Central memory CD8-positive, alpha-beta T cell (primary cell): ENCODE data around the gene FDX1.

Experiments used
- ATAC-seq: fragments of 150-1000 bp; cut with Tn5 transposase; replicated peaks from 2 replicates; pipeline ENCODE4 v1.10.0; 2022; ENCODE audit warnings: mild to moderate bottlenecking, moderate FRiP score, moderate number of reproducible peaks; ENCODE audit not compliant: poor library complexity, severe bottlenecking; ENCODE audit errors: extremely low read depth
- DNase-seq, 2 donors: peaks; one replicate each; pipeline ENCODE4 v3.0.0; 2021; ENCODE audit warnings: low spot score in 2 of 2
- H3K27ac Mint-ChIP-seq: one replicate; pipeline ENCODE4 v1.8.0; 2022; ENCODE audit warnings: low read depth, mild to moderate bottlenecking, moderate library complexity, mixed read lengths
- H3K27me3 Mint-ChIP-seq: one replicate; pipeline ENCODE4 v1.8.0; 2022; ENCODE audit warnings: mixed read lengths
- H3K36me3 Mint-ChIP-seq: one replicate; pipeline ENCODE4 v1.8.0; 2022; ENCODE audit warnings: mild to moderate bottlenecking, moderate library complexity, mixed read lengths; ENCODE audit not compliant: insufficient read depth
- H3K4me1 Mint-ChIP-seq: one replicate; pipeline ENCODE4 v1.8.0; 2022; ENCODE audit warnings: mixed read lengths
- H3K4me3 Mint-ChIP-seq: one replicate; pipeline ENCODE4 v1.8.0; 2022; ENCODE audit warnings: mild to moderate bottlenecking, moderate library complexity, mixed read lengths
- H3K9me3 Mint-ChIP-seq: one replicate; pipeline ENCODE4 v1.8.0; 2022; ENCODE audit warnings: mixed read lengths

FDX1 gene

DNA sequence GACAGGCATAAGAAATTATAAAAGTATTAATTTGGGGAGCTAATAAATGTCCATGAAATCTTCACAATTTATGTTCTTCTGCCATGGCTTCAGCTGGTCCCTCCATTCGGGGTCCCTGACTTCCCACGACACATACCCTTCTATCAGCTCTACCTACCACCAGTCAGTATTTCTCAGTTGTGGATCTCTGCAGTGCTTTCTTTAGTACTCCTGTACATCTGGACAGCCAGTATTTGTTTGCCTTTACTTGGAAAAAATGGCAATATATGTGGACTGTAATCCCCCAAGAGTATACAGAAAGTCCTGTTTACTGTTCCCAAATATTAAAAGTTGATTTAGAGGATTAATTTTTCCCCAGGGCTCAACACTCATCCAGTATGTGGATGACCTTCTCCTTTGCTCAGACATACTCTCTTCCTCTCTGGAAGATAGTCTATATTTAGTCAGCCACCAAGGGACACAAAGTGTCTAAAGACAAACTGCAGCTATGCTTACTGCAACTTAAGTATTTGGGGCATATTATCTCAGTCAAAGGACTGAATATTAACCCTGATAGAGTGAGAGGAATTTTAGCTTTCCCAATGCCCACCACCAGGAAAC is 7.3 kb upstream of the FDX1 start:
- ATAC-seq (no peak), DNase-seq (no peak)
- H3K4me3 Mint-ChIP-seq = no peak overlapping the region
- no peak overlapping the region for H3K27ac Mint-ChIP-seq
- H3K9me3 Mint-ChIP-seq = peaks cover 5% of the 10 kb centered on the region
- no peaks in the 10 kb centered on the region for H3K36me3 Mint-ChIP-seq
- H3K27me3 Mint-ChIP-seq = no peaks in the 10 kb centered on the region
- H3K4me1 Mint-ChIP-seq = no peaks in the 10 kb centered on the region

DNA sequence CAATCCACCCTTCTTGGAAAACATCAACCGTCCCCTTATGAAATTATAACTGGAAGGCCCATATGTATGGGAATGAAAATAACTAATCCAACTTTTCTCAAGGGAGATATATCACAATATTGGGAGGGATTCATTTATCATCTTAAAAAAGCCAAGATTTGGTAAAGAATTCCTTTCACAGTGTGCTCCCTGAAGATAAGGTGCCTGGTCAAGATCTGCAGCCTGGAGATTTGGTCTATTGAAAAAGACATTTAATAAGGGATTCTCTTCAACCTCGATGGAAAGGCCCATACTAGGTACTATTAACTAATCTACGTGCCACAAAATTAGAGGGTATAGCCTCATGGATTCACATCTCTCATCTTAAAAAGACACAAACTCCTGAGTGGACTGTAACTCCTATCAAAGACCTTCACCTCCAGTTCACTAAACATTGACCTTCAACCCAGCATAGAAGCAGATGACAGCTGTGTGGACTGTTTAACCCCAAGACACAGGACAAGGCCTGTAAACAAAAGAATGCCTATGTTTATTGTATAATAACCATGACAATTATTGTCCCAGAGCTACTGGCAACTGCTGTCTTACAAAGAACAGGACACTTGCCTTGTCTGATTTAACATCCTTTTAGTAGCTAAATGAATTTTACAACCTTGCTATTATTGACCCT is 4.8 kb upstream of the FDX1 start:
- ATAC-seq (no peak), DNase-seq (no peak)
- no peak overlapping the region for H3K27ac Mint-ChIP-seq
- peaks cover 2% of the 10 kb centered on the region for H3K36me3 Mint-ChIP-seq
- H3K9me3 Mint-ChIP-seq = peaks cover 5% of the 10 kb centered on the region
- H3K27me3 Mint-ChIP-seq = no peaks in the 10 kb centered on the region
- H3K4me1 Mint-ChIP-seq = peaks cover 9% of the 10 kb centered on the region
- H3K4me3 Mint-ChIP-seq = no peak overlapping the region

DNA sequence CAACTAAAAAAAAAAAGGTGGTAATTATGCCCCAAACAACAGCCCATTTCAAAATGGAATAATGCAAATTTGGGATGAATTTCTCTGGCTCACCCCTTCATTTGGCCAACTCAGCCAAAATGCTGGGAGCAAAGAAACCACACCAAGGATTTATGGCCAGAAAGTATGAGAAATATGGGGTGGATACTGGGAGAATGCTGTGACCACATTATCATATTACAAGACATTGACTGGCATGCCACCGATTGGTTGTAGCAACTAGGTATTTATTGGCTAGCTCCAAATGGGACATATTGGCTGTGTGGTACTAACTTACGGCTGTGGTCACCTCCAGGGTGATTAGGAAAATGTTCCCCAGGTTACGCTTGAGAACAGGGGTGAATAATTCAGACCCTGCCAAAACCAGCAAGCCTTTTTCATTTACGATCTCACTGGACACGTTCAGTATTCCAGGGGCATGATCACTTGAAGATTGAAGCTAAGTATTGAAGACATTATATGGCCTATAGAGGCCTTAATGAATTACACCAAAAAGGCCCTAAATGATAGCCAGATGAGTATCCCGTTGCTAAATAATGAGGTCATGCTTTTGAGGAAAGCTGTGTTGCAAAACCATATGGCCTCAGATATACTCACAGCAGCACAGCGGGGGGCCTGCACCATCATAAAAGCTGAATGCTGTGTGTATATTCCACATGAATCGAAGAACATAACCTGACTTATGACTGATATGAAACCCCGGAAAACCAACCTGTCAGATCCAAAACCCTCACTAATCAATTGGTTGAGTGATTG is 3.8 kb upstream of the FDX1 start:
- Mint-ChIP-seq H3K27ac (no peak overlapping the region), H3K9me3 (peaks cover 5% of the 10 kb centered on the region), H3K4me3 (no peak overlapping the region), H3K4me1 (peaks cover 15% of the 10 kb centered on the region), H3K27me3 (no peaks in the 10 kb centered on the region), H3K36me3 (peaks cover 5% of the 10 kb centered on the region)
- no peak for DNase-seq
- no peak for ATAC-seq

DNA sequence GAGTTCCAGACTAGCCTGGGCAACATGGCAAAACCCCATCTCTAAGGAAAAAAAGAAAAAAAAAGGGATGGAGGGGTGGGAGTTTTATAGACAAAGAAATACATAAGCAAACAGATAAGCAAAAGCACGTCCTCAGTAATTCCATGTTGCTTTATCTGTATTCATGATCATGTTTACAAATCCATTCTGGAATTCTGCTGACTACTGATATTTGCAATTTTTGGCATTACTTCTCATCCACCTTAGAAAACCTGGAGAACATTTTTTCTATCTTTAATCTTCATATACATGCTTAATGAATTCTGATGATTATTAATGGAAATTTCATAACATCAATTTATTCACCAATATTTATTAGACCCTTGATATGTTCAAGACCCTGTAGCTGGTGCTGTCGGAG is 1.7 kb upstream of the FDX1 start:
- Mint-ChIP-seq H3K36me3 (peaks cover 9% of the 10 kb centered on the region), H3K27ac (no peak overlapping the region), H3K27me3 (no peaks in the 10 kb centered on the region), H3K9me3 (no peaks in the 10 kb centered on the region), H3K4me3 (no peak overlapping the region), H3K4me1 (peaks cover 36% of the 10 kb centered on the region)
- ATAC-seq (no peak), DNase-seq (no peak)

DNA sequence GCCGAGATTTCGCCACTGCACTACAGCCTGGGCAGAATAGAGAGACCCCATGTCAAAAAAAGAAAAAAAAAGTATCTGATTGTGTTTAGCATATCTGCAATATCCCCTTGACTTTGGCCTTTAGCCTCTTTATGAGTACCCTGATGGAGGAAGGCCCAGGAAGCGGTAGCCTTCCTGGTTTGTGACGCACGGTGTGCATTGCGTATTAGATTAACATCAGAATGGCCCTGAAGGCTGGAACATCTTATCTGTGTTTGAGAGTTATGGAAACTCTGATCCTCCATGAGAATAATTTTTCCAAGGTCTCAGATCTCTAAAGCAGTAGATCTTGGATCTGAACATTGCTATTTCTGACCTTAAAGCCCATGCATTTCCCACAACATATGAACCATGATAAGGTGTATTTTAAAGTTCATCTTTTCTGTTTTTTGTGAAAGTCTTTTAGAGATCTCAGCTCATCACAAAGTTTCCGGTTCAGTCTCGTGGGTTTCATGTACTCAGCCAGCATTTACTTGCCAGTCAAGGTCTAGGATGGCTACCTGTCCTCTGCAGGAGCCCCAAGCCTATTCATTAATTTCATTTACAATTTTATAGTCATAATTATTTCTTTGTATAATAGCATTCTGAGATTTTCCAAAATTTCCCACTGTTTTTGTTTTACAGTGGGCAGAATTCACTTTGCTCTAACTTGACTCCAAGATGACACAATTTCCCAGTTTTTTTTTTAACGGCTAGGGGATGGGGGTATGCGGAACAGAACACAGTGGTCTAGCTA is 605 bp upstream of the FDX1 start:
- Mint-ChIP-seq H3K27me3 (no peaks in the 10 kb centered on the region), H3K9me3 (no peaks in the 10 kb centered on the region), H3K4me1 (peaks cover 47% of the 10 kb centered on the region), H3K27ac (peak overlapping the region; percentile 51), H3K36me3 (peaks cover 9% of the 10 kb centered on the region), H3K4me3 (peak overlapping the region; percentile 99)
- DNase-seq (no peak), ATAC-seq (no peak)

DNA sequence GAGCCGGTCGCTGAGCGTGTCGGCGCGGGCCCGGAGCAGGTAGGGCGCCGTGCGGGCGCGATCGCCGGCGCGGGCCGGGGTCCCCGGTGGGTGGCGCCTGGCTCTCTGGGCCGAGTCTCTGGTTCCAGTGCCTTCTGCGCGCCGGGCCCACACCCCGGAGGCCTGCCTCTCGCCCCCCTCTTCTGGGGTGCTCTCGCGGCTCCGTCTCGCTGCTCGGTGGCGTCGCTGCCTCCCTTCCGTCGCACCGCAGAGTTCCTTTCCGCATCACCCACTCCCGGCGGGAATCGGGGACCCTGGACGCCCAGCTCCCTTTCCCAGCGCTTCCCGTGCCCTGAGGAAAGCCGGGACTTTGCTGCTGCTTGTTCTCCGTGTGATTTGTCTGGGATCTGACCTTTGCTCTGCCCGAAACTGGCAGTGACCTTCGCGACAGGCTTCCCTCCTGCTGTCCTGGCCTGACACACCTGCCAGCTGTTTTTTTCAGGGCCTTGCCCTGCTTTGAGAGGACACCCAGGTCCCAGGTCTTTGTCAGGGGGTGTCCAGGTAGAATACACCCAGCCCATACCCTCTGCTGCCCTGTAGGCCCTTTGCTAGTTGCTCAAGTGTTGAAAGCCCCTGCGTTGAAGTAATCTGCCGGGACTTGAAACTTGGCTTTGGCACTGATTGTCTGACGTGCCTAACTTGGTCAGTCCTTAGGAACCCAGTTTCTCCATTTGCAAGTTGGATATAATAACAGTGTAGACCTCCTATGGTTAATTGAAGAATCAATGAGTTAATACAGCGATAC is 711 bp downstream of the FDX1 start:
- DNase-seq = peak; percentile 20 to 27
- H3K4me1 Mint-ChIP-seq = peaks cover 52% of the 10 kb centered on the region

DNA sequence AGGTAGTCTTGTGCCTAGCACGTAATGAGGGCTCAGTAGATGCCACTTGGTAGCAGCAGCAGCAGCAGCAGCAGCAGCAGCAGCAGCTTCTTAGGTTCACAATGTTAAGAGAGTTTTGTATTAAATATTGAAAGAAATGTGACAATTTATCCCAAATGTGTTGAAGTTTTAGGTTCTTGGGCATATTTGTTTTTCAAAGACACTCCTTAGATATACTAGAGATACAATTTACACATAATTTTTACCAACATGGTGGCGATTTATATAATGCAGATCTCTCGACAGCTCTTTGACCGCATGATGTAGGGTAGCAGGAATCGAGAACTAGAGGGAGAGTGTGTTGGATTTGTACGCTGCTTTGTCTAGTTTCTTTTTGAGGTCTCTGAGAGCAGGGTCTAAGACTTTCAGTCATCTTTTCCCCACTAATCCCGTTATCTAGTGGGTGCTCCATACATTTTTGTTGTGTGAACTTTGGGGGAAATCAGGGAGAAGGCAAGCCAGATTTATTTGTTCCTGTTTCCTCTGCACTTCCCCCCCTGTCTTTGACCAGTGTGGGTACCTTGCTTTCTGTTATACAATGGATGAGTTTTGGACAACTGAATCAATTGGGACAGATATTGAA is 1.4 kb downstream of the FDX1 start:
- peak; percentile 11 for ATAC-seq
- Mint-ChIP-seq H3K9me3 (no peaks in the 10 kb centered on the region), H3K27me3 (no peaks in the 10 kb centered on the region), H3K36me3 (peaks cover 9% of the 10 kb centered on the region), H3K27ac (peak overlapping the region; percentile 99), H3K4me3 (peak overlapping the region; percentile 99), H3K4me1 (peaks cover 52% of the 10 kb centered on the region)
- no peak for DNase-seq

More for the DNA sequence above, 711 bp downstream of the FDX1 start:
- Mint-ChIP-seq H3K9me3 (no peaks in the 10 kb centered on the region), H3K36me3 (peaks cover 9% of the 10 kb centered on the region), H3K27me3 (no peaks in the 10 kb centered on the region), H3K27ac (peak overlapping the region; percentile 99), H3K4me3 (peak overlapping the region; percentile 99)
- peak; percentile 47 for ATAC-seq

DNA sequence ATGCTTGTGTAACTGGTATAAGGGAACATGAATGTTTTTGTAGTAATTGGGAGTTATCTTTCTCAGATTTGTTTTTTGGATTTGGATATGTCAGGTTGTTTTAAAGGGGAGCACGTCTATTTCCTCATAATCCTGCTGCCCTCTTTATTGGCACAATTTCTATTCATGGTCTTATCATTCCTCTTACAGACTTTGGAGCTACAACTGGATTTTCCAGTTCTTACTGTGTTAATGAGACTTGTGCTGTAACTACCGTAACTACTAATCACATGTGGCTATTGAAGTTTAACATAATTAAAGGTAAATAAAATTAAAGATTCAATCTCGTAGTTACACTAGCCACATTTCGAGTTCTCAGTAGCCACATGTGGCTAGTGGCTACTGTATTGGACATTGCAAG is 1.9 kb downstream of the FDX1 start:
- Mint-ChIP-seq H3K4me3 (peak overlapping the region; percentile 99), H3K27me3 (no peaks in the 10 kb centered on the region), H3K27ac (peak overlapping the region; percentile 99), H3K4me1 (peaks cover 52% of the 10 kb centered on the region), H3K36me3 (peaks cover 11% of the 10 kb centered on the region), H3K9me3 (no peaks in the 10 kb centered on the region)
- ATAC-seq (no peak), DNase-seq (no peak)

DNA sequence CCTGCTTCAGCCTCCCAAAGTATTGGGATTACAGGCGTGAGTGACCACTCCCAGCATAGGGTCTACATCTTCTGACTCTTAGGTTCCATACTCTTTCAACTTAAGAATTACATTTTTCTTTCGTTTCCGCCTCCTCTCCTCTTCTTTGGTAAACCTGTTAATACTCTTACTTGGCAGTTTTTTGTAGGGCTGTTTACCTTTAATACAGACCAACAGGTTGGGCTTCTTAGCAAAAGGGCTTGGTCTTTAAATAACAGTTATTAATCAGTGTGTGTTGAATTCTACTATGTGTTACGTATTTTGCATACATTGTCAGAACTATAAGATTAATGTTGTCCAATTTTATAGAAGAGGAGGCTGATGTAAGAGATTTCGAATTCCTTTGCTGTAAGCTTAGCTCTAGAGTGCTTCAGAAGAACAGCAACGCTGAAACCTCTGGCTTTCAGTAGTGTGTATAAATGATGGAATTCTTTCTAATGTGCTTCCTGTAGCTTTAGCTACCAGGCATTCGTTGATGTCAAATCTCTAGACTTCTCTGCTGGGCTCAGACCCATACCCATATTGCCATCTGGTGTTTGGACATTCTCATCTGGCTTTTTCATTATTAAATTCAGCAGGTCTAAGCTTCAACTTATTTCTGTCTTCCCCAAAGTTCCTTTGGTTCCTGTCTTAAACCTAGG is 3.1 kb downstream of the FDX1 start:
- DNase-seq (no peak), ATAC-seq (no peak)
- peaks cover 18% of the 10 kb centered on the region for H3K36me3 Mint-ChIP-seq
- H3K4me3 Mint-ChIP-seq = no peak overlapping the region
- no peak overlapping the region for H3K27ac Mint-ChIP-seq
- H3K27me3 Mint-ChIP-seq = no peaks in the 10 kb centered on the region
- H3K4me1 Mint-ChIP-seq = peaks cover 59% of the 10 kb centered on the region
- H3K9me3 Mint-ChIP-seq = no peaks in the 10 kb centered on the region

DNA sequence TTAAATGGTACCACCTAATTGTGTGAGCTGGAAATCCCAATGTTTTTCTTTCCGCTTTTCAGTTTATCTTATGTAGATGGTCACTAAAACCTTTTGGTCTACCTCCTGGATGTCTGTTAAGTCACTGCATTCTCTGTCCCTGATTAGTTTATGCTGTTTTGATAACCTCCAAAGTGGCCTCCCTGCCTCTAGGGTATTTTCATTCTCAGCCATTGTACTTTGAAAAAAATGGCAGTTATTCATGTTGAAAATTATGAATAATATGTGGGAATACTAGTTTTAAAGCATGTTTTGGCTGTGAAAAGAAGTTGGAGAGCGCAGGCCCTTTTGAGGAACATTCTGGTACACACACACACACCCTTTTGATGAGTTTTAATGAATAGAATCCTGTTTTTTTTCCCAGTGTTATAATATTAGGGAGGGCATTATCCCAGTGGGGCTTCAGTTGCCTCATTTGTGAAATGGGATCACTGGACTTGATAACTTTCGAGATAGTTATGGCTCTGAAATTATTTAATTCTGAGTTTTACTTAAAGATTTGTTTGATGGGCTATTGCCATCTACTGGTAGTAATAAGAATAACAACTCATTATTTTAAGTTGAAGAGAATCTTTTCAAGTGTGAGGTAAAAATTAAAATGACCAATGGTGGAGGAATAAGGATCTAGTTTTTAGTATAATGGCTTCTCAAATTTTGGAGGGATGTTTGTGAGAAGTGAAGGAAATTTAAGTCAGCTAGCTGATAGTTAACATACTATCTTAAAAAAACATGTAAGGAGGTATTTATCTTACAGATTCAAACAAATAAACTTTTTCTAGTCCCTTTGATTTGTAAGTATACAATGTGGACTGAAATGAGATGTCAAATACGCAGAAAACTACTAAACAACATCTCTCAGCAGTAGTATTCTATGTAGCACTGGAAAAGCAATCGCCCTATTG is 3.9 kb downstream of the FDX1 start:
- Mint-ChIP-seq H3K4me1 (peaks cover 59% of the 10 kb centered on the region), H3K27ac (no peak overlapping the region), H3K9me3 (no peaks in the 10 kb centered on the region), H3K4me3 (no peak overlapping the region), H3K36me3 (peaks cover 22% of the 10 kb centered on the region), H3K27me3 (no peaks in the 10 kb centered on the region)
- DNase-seq (no peak), ATAC-seq (no peak)
